Measurements from ENCODE around the gene DNAI1. TPM values are rescaled to one million over a fixed set of nuclear protein-coding genes. Genes with fewer than 3 reads are reported as not detected.

DNAI1 gene
- total RNA-seq, 1 experiment from 2014 or later: 0.52 TPM

DNA sequence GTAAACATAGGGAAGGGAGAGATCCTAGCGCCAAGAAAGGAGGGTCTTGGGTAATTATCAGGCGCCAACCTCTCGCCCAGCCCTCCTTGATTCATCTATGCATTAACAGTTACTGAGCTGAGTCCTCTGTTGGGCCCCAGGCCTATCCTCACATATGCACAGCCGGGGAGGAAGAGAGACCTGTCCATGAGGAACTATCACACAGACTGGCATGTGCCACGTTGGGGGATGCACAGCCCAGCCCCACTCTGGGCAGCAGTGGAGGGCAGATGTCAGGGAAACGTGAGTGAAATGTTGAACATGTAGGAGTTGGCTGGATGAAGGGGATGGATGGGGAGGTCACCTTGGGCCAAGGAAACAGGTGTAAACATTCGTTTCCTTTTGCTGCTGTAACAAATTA is 82.9 kb downstream of the DNAI1 start:
- Histone ChIP-seq H3K27me3 (replicated peaks; ENCODE audit: control insufficient read depth, insufficient read depth, low read length) (no peaks in the 10 kb centered on the region), H3K36me3 (ENCODE audit: control insufficient read depth, insufficient read depth, low read length) (no peaks in the 10 kb centered on the region), H3K9me3 (no peaks in the 10 kb centered on the region), H3K4me3 (ENCODE audit: low read depth, low read length) (no peak overlapping the region), H3K4me1 (no peaks in the 10 kb centered on the region)
- H3K36me3 Mint-ChIP-seq (ENCODE audit: insufficient read depth, unreplicated experiment): no peaks in the 10 kb centered on the region
- no peaks in the 10 kb centered on the region for H3K9me3 Mint-ChIP-seq (ENCODE audit: unreplicated experiment)
- intact Hi-C loops (cut with micrococcal nuclease; ENCODE audit: unreplicated experiment): no loop called here
- no peak overlapping the region for H3K4me3 Mint-ChIP-seq (ENCODE audit: unreplicated experiment)
- H3K4me1 Mint-ChIP-seq (ENCODE audit: low read depth, unreplicated experiment): no peaks in the 10 kb centered on the region
- POLR2A ChIA-PET: no interaction called here
- DNase-seq: no peak
- BruUV-seq (replicated peaks): no TSS peak
- no peak overlapping the region for H3K27ac Mint-ChIP-seq (ENCODE audit: unreplicated experiment)
- H3K27me3 Mint-ChIP-seq (ENCODE audit: insufficient read depth, unreplicated experiment): peaks cover 11% of the 10 kb centered on the region
- TF ChIP-seq, protein P1, sequence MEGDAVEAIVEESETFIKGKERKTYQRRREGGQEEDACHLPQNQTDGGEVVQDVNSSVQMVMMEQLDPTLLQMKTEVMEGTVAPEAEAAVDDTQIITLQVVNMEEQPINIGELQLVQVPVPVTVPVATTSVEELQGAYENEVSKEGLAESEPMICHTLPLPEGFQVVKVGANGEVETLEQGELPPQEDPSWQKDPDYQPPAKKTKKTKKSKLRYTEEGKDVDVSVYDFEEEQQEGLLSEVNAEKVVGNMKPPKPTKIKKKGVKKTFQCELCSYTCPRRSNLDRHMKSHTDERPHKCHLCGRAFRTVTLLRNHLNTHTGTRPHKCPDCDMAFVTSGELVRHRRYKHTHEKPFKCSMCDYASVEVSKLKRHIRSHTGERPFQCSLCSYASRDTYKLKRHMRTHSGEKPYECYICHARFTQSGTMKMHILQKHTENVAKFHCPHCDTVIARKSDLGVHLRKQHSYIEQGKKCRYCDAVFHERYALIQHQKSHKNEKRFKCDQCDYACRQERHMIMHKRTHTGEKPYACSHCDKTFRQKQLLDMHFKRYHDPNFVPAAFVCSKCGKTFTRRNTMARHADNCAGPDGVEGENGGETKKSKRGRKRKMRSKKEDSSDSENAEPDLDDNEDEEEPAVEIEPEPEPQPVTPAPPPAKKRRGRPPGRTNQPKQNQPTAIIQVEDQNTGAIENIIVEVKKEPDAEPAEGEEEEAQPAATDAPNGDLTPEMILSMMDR (IDR thresholded peaks at IDR 0.05; ENCODE audit: insufficient read depth in 1 of 2, low read depth in 1 of 2, low read length in 1 of 2, severe bottlenecking in 1 of 2, unreplicated experiment in 1 of 2): no peak
- CTCF ChIA-PET: no interaction called here

DNA sequence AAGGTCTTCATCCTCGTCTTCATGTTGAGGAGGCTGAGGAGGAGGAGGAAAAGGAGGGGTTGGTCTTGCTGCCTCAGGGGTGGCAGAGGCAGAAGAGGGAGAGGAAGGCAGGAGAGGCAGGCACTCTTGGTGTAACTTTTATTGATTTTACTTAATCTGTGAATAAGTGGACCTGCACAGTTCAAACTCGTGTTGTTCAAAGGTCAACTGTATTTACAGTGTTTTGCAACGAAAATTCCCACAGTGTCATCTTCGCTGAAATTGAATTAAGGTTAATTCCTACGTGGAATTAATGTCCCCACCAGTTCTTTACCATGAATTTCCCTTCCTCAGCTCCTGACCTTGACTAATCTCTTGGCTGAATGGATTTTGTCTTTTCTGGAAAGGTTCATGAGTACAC is 85.4 kb downstream of the DNAI1 start:
- peaks cover 13% of the 10 kb centered on the region for H3K27me3 Mint-ChIP-seq (ENCODE audit: insufficient read depth, unreplicated experiment)
- no peak for DNase-seq
- Histone ChIP-seq H3K27me3 (replicated peaks; ENCODE audit: control insufficient read depth, insufficient read depth, low read length) (no peaks in the 10 kb centered on the region), H3K4me3 (ENCODE audit: low read depth, low read length) (no peak overlapping the region), H3K4me1 (no peaks in the 10 kb centered on the region), H3K36me3 (ENCODE audit: control insufficient read depth, insufficient read depth, low read length) (no peaks in the 10 kb centered on the region), H3K9me3 (no peaks in the 10 kb centered on the region)
- intact Hi-C loops (cut with micrococcal nuclease; ENCODE audit: unreplicated experiment): no loop called here
- no peak overlapping the region for H3K27ac Mint-ChIP-seq (ENCODE audit: unreplicated experiment)
- H3K36me3 Mint-ChIP-seq (ENCODE audit: insufficient read depth, unreplicated experiment): no peaks in the 10 kb centered on the region
- ChIA-PET CTCF (interaction anchor here (1.3 kb wide), 1 partner anchor 140 kb away, joined by 7 read pairs; no protein-coding TSS in a partner anchor), POLR2A (no interaction called here)
- TF ChIP-seq, protein P1 (IDR thresholded peaks at IDR 0.05; ENCODE audit: insufficient read depth in 1 of 2, low read depth in 1 of 2, low read length in 1 of 2, severe bottlenecking in 1 of 2, unreplicated experiment in 1 of 2): no peak
- H3K4me1 Mint-ChIP-seq (ENCODE audit: low read depth, unreplicated experiment): no peaks in the 10 kb centered on the region
- H3K4me3 Mint-ChIP-seq (ENCODE audit: unreplicated experiment): no peak overlapping the region
- no TSS peak for BruUV-seq (replicated peaks)
- H3K9me3 Mint-ChIP-seq (ENCODE audit: unreplicated experiment): no peaks in the 10 kb centered on the region

DNA sequence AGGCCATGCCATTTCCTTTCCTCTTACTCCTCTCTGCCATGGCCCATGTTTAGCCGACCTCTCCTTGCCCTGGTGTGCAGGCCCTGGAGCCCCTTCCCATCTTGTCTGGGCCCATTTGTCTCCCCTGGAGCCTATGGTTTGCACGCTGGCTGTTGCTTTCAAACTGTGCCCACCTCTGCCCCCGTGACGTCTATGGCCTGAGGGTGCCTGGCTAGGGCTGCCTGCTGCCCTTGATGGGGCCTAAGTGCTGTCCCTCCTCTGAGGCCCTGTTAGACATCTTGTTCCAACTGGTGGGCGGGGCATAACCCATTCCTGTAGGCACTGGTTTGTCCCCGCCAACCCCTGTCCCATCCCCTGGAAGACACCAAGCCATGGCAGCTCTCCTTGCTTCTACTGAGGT is 86.9 kb downstream of the DNAI1 start:
- BruUV-seq (replicated peaks): no TSS peak
- H3K4me3 Mint-ChIP-seq (ENCODE audit: unreplicated experiment): no peak overlapping the region
- TF ChIP-seq, protein P1 (IDR thresholded peaks at IDR 0.05; ENCODE audit: insufficient read depth in 1 of 2, low read depth in 1 of 2, low read length in 1 of 2, severe bottlenecking in 1 of 2, unreplicated experiment in 1 of 2): no peak

More for the DNA sequence above, 86.9 kb downstream of the DNAI1 start:
- Histone ChIP-seq H3K4me3 (ENCODE audit: low read depth, low read length) (no peak overlapping the region), H3K4me1 (no peaks in the 10 kb centered on the region), H3K27me3 (replicated peaks; ENCODE audit: control insufficient read depth, insufficient read depth, low read length) (no peaks in the 10 kb centered on the region), H3K36me3 (ENCODE audit: control insufficient read depth, insufficient read depth, low read length) (no peaks in the 10 kb centered on the region), H3K9me3 (no peaks in the 10 kb centered on the region)
- H3K27ac Mint-ChIP-seq (ENCODE audit: unreplicated experiment): no peak overlapping the region
- no peaks in the 10 kb centered on the region for H3K4me1 Mint-ChIP-seq (ENCODE audit: low read depth, unreplicated experiment)
- no peaks in the 10 kb centered on the region for H3K9me3 Mint-ChIP-seq (ENCODE audit: unreplicated experiment)
- ChIA-PET POLR2A (no interaction called here), CTCF (no interaction called here)
- H3K27me3 Mint-ChIP-seq (ENCODE audit: insufficient read depth, unreplicated experiment): peaks cover 13% of the 10 kb centered on the region
- DNase-seq: peak in 1 of 2 experiments; percentile 32
- intact Hi-C loops (cut with micrococcal nuclease; ENCODE audit: unreplicated experiment): loop anchor here (5.0 kb wide), 1 partner anchor 43 kb away; no protein-coding TSS in a partner anchor
- H3K36me3 Mint-ChIP-seq (ENCODE audit: insufficient read depth, unreplicated experiment): no peaks in the 10 kb centered on the region

Data from Caco-2 (cell line).